ENCODE data around the gene FARP2. TPM values are rescaled to one million over a fixed set of nuclear protein-coding genes. Genes with fewer than 3 reads are reported as not detected.
"Not testable (repeated sequence)": the region's sequence is repeated elsewhere in the genome, so short reads cannot be mapped to it uniquely, and the experiment has no call there.

Gene FARP2
- polyA plus RNA-seq, 1 of the 3 experiments (the other 2 are of a cell fraction) = 11.5 TPM

DNA sequence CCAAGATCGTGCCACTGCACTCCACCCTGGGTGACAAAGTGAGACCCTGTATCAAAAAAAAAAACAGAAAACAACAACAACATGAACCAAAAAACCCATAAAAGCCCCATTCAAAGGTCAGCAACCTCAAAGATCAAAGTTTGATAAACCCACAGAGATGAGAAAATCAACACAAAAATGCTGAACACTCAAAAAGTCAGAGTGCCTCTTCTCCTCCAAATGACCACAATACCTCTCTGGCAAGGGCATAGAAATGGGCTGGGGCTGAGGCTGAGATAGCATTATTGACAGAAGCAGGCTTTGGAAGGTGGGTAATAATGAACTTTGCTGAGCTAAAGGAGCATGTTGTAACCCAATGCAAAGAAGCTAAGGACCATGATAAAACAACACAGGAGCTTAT lies 66.3 kb downstream of the FARP2 start:
- H3K4me2 ChIP-seq = no peak overlapping the region
- no peaks in the 10 kb centered on the region for H3K4me1 ChIP-seq (ENCODE audit: control insufficient read depth in 1 of 2, insufficient read depth in 2 of 2, low read depth in 1 of 2, low read length in 1 of 2)
- peaks cover 27 to 65% of the 10 kb centered on the region in 2 experiments for H3K36me3 ChIP-seq (replicated peaks in 1 of 2; ENCODE audit: control insufficient read depth in 1 of 2, insufficient read depth in 2 of 2, low read length in 1 of 2)
- H3K27me3 ChIP-seq (ENCODE audit: insufficient read depth) = no peaks in the 10 kb centered on the region
- no peak overlapping the region for H3K27ac ChIP-seq (ENCODE audit: low read depth in 2 of 2, low read length in 1 of 2)
- ChIA-PET POLR2A (no interaction called here), CTCF (interaction anchor here (1.4 kb wide), 1 partner anchor 31 kb away, joined by 3 read pairs; no protein-coding TSS in a partner anchor)
- no peak for DNase-seq
- no peak overlapping the region for H2AFZ ChIP-seq (ENCODE audit: low read depth)
- WGBS (ENCODE audit: low lambda C conversion rate) = 100% methylated on average over 1 of the region's 1 CpG
- H3K9me3 ChIP-seq = peaks cover 17% of the 10 kb centered on the region; the same call in 1 of the 2 replicates
- no peaks in the 10 kb centered on the region for H3K9me2 ChIP-seq
- no peak overlapping the region for H3K4me3 ChIP-seq (ENCODE audit: low read depth in 2 of 2, low read length in 1 of 2)
- H4K20me1 ChIP-seq (ENCODE audit: insufficient read depth) = no peaks in the 10 kb centered on the region
- TF ChIP-seq RAD21 (IDR thresholded peaks at IDR 0.05; ENCODE audit: low read length) (no peak), NRF1 (IDR thresholded peaks at IDR 0.05; ENCODE audit: low read depth, low read length) (no peak), YY1 (IDR thresholded peaks at IDR 0.05; ENCODE audit: low read depth) (no peak), CTCF (IDR thresholded peaks at IDR 0.05) (no peak), FOXM1 (IDR thresholded peaks at IDR 0.05; ENCODE audit: low read depth) (no peak), TEAD4 (IDR thresholded peaks at IDR 0.05; ENCODE audit: borderline replicate concordance, insufficient read depth) (no peak)
- TF ChIP-seq, protein P1, sequence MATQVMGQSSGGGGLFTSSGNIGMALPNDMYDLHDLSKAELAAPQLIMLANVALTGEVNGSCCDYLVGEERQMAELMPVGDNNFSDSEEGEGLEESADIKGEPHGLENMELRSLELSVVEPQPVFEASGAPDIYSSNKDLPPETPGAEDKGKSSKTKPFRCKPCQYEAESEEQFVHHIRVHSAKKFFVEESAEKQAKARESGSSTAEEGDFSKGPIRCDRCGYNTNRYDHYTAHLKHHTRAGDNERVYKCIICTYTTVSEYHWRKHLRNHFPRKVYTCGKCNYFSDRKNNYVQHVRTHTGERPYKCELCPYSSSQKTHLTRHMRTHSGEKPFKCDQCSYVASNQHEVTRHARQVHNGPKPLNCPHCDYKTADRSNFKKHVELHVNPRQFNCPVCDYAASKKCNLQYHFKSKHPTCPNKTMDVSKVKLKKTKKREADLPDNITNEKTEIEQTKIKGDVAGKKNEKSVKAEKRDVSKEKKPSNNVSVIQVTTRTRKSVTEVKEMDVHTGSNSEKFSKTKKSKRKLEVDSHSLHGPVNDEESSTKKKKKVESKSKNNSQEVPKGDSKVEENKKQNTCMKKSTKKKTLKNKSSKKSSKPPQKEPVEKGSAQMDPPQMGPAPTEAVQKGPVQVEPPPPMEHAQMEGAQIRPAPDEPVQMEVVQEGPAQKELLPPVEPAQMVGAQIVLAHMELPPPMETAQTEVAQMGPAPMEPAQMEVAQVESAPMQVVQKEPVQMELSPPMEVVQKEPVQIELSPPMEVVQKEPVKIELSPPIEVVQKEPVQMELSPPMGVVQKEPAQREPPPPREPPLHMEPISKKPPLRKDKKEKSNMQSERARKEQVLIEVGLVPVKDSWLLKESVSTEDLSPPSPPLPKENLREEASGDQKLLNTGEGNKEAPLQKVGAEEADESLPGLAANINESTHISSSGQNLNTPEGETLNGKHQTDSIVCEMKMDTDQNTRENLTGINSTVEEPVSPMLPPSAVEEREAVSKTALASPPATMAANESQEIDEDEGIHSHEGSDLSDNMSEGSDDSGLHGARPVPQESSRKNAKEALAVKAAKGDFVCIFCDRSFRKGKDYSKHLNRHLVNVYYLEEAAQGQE (IDR thresholded peaks at IDR 0.05; ENCODE audit: low read depth, low read length) = no peak
- no peaks in the 10 kb centered on the region for H3F3A ChIP-seq (replicated peaks; ENCODE audit: insufficient read depth)
- H3K9ac ChIP-seq = no peak overlapping the region
- no peaks in the 10 kb centered on the region for H3K79me2 ChIP-seq (ENCODE audit: insufficient read depth)

GRCh38 chr2:241423489-241423888 lies 67.4 kb downstream of the FARP2 start:
- CTCF ChIA-PET = interaction anchor here (1.1 kb wide), 1 partner anchor 9 kb away, joined by 3 read pairs; no protein-coding TSS in a partner anchor
- H3K27me3 ChIP-seq (ENCODE audit: insufficient read depth); H3K4me2 ChIP-seq; H3K4me1 ChIP-seq (ENCODE audit: control insufficient read depth in 1 of 2, insufficient read depth in 2 of 2, low read depth in 1 of 2, low read length in 1 of 2); H4K20me1 ChIP-seq (ENCODE audit: insufficient read depth); POLR2A ChIA-PET; H3K4me3 ChIP-seq (ENCODE audit: low read depth in 2 of 2, low read length in 1 of 2); H2AFZ ChIP-seq (ENCODE audit: low read depth); H3K79me2 ChIP-seq (ENCODE audit: insufficient read depth); H3K9ac ChIP-seq; DNase-seq; H3K27ac ChIP-seq (ENCODE audit: low read depth in 2 of 2, low read length in 1 of 2); H3F3A ChIP-seq (replicated peaks; ENCODE audit: insufficient read depth); H3K9me2 ChIP-seq: not testable (repeated sequence)
- Histone ChIP-seq H3K9me3 (peaks cover 17% of the 10 kb centered on the region; the same call in 1 of the 2 replicates), H3K36me3 (replicated peaks in 1 of 2; ENCODE audit: control insufficient read depth in 1 of 2, insufficient read depth in 2 of 2, low read length in 1 of 2) (peaks cover 21 to 62% of the 10 kb centered on the region in 2 experiments)
- WGBS (ENCODE audit: low lambda C conversion rate) = 88% methylated on average over 1 of the region's 1 CpG
